Peyer's patch (tissue), 4 donors: ENCODE measurements around the gene KLC1. TPM values are rescaled to one million over a fixed set of nuclear protein-coding genes. Genes with fewer than 3 reads are reported as not detected.

ENCODE experiments used
- DNase-seq, 3 donors: peaks; one replicate each; pipeline ENCODE4 v3.0.0-alpha.2; 2017 to 2019
- H3K27ac ChIP-seq, 4 donors: fragments of 200-600 bp; sonication (generic); one replicate each; pipeline ENCODE4 v1.5.1; 2016 to 2019
- H3K27me3 ChIP-seq, 2 donors: fragments of 200-600 bp; sonication (generic); one replicate each; pipeline ENCODE4 v1.5.1; 2019
- H3K36me3 ChIP-seq, 3 donors: fragments of 200-600 bp; sonication (generic); one replicate each; pipeline ENCODE4 v1.5.1; 2016 to 2019
- H3K4me1 ChIP-seq, 4 donors: fragments of 200-600 bp; sonication (generic); one replicate each; pipeline ENCODE4 v1.5.1; 2016 to 2019
- H3K4me3 ChIP-seq, 4 donors: fragments of 200-600 bp; sonication (generic); 1 replicate in 3 of 4; 2 replicates in 1 of 4; pipeline ENCODE4 v1.5.1; 2016 to 2019; ENCODE audit warnings: mild to moderate bottlenecking in 1 of 4
- H3K9me3 ChIP-seq, 4 donors: fragments of 200-600 bp; sonication (generic); one replicate each; pipeline ENCODE4 v1.5.1; 2016 to 2019; ENCODE audit warnings: mild to moderate bottlenecking in 1 of 4
- POLR2A ChIP-seq, 2 donors: fragments of 450-650 bp; IDR thresholded peaks; one replicate each; pipeline ENCODE4 v1.5.1; 2017; ENCODE audit warnings: antibody characterized with exemption in 2 of 2, mild to moderate bottlenecking in 2 of 2, moderate library complexity in 2 of 2
- total RNA-seq, 4 donors: library from RNA; depleted of rRNA; stranded (reverse); fragments of >200 nt; gene quantifications; one replicate each; pipeline ENCODE4 v1.1.0, GENCODE V29; 2016
- TF ChIP-seq, protein P1 (sequence below), 6 experiments: fragments of 450-650 bp in 4 of 6; fragments of 200-600 bp in 2 of 6; sonication (generic) in 1 of 6; IDR thresholded peaks; one replicate each; pipeline ENCODE4 v1.5.1; 2017 to 2019; ENCODE audit warnings: antibody characterized with exemption in 6 of 6, mild to moderate bottlenecking in 3 of 6, moderate library complexity in 1 of 6

The KLC1 gene
- total RNA-seq, 4 donors from 2014 or later = 125 to 361 (median 270) TPM

DNA sequence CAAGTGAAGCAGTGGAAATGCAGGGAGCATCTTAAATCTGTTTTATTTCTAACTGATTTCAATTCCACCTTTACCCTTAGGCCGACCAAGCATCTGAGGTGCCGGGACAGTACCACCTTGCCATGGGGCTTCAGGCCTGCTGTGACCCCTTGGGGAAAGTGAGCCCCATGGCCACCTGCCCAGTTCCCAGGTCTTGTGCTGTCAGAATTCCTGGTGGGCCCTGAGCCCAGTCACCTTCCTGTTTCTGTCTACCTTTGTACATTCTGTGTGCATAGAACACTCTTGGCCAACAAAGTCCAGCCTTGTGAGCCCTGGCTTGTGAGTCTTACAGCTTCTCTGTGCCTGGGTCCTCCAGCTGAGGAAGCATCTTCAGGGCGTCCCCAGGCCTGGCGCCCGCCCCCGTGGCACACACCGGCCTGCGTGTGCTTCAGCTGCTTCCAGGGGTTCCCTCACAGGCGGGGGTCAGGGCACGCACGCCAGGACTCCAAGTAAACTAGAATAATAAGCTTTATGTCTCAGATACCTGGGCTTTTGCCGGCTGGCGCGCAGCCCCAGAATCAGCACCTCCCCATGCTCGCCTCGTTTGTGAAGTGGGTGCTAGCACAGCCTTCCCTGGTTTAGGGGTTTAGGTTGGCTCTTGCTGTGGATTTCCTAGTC is 96.9 kb downstream of the KLC1 start:
- DNase-seq = no peak
- no peak overlapping the region for H3K4me3 ChIP-seq
- no peak overlapping the region for H3K27ac ChIP-seq
- peaks cover 0 to 29% (median 0%) of the 10 kb centered on the region in 4 donors for H3K4me1 ChIP-seq
- peaks cover 0 to 37% (median 0%) of the 10 kb centered on the region in 3 donors for H3K36me3 ChIP-seq
- no peaks in the 10 kb centered on the region for H3K27me3 ChIP-seq
- H3K9me3 ChIP-seq = no peaks in the 10 kb centered on the region
- no peak for TF ChIP-seq POLR2A (IDR thresholded peaks at IDR 0.05)
- TF ChIP-seq, protein P1, sequence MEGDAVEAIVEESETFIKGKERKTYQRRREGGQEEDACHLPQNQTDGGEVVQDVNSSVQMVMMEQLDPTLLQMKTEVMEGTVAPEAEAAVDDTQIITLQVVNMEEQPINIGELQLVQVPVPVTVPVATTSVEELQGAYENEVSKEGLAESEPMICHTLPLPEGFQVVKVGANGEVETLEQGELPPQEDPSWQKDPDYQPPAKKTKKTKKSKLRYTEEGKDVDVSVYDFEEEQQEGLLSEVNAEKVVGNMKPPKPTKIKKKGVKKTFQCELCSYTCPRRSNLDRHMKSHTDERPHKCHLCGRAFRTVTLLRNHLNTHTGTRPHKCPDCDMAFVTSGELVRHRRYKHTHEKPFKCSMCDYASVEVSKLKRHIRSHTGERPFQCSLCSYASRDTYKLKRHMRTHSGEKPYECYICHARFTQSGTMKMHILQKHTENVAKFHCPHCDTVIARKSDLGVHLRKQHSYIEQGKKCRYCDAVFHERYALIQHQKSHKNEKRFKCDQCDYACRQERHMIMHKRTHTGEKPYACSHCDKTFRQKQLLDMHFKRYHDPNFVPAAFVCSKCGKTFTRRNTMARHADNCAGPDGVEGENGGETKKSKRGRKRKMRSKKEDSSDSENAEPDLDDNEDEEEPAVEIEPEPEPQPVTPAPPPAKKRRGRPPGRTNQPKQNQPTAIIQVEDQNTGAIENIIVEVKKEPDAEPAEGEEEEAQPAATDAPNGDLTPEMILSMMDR (IDR thresholded peaks at IDR 0.05) = no peak

DNA sequence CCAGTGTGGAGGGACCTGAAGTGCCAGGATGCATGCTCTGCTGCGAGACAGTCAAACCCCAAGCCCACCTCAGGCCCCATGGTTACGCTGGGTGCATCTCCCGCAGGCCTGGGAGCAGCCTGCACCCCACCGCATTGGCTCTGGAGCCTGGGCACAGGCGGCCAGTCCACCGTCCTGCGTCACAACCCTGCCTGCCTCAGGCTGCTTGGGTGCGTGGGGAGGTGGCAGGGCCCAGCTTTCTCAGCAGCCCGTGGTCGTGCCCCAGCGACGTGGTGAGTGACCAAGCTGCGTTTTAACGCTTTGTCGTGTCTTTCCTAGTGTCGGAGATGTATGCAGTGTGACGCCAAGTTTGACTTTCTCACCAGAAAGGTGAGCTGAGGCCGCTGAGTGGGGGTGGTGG is 97.5 kb downstream of the KLC1 start:
- Histone ChIP-seq H3K27me3 (no peaks in the 10 kb centered on the region), H3K4me1 (peaks cover 0 to 29% (median 0%) of the 10 kb centered on the region in 4 donors), H3K4me3 (no peak overlapping the region), H3K27ac (no peak overlapping the region), H3K36me3 (peaks cover 0 to 38% (median 0%) of the 10 kb centered on the region in 3 donors), H3K9me3 (no peaks in the 10 kb centered on the region)
- no peak for DNase-seq
- no peak for TF ChIP-seq POLR2A (IDR thresholded peaks at IDR 0.05)
- TF ChIP-seq, protein P1 (IDR thresholded peaks at IDR 0.05) = no peak

DNA sequence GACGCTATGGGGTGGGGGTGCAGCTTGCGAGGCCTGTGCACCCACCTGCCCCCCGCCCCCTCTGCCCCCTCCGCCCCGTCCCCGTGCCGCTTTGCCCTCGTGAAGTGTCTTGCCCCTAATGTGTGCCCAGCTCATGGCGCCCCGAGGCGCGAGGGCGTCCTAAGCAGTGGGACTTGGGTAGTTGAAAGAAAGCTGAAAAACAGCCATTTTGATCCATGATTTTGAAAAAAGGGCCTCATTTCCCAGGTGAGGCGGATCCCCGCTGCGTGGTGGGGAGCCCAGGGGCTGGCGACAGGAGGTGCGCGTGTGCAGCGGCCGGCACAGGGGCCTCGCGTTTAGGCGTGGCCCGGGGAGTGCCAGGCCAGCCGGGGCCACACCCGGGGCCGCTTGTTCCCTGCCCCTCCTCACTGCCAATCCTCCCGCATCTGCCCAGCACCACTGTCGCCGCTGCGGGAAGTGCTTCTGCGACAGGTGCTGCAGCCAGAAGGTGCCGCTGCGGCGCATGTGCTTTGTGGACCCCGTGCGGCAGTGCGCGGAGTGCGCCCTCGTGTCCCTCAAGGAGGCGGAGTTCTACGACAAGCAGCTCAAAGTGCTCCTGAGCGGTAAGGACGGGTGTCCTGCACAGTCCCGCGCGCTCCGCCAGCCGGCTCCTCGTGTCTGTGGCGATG is 98.4 kb downstream of the KLC1 start:
- Histone ChIP-seq H3K36me3 (peaks cover 0 to 48% (median 0%) of the 10 kb centered on the region in 3 donors), H3K9me3 (no peaks in the 10 kb centered on the region), H3K4me3 (no peak overlapping the region), H3K27me3 (no peaks in the 10 kb centered on the region), H3K27ac (no peak overlapping the region), H3K4me1 (peaks cover 0 to 29% (median 0%) of the 10 kb centered on the region in 4 donors)
- DNase-seq = peak in 1 of 3 donors; percentile 83
- TF ChIP-seq, protein P1 (IDR thresholded peaks at IDR 0.05) = peak in 3 of 6 experiments; percentile 46 to 63 (median 50)
- TF ChIP-seq POLR2A (IDR thresholded peaks at IDR 0.05) = no peak

DNA sequence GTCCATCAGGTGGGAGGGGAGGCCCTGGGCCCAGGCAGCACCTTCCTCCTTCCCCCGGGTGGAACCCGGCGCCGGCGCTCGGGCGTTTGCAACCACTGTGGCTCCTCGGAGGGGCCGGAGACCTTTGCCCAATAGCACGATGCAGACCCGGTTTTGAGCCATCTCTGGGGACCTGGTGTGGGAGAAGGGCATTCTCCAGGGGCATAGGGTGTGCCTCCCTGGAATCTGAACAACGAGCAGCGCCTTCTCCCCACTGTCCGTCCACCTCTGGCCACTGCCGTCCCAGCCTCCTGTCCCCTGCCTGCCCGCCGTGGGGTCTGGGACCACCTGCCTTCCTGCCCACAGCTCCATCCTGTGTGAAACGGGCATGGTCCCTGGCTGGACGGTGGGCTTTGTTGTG is 99.1 kb downstream of the KLC1 start:
- Histone ChIP-seq H3K27ac (no peak overlapping the region), H3K9me3 (no peaks in the 10 kb centered on the region), H3K4me1 (peaks cover 0 to 27% (median 0%) of the 10 kb centered on the region in 4 donors), H3K4me3 (no peak overlapping the region), H3K36me3 (peaks cover 0 to 55% (median 0%) of the 10 kb centered on the region in 3 donors), H3K27me3 (no peaks in the 10 kb centered on the region)
- no peak for DNase-seq
- TF ChIP-seq POLR2A (IDR thresholded peaks at IDR 0.05) = no peak
- TF ChIP-seq, protein P1 (IDR thresholded peaks at IDR 0.05) = no peak

DNA sequence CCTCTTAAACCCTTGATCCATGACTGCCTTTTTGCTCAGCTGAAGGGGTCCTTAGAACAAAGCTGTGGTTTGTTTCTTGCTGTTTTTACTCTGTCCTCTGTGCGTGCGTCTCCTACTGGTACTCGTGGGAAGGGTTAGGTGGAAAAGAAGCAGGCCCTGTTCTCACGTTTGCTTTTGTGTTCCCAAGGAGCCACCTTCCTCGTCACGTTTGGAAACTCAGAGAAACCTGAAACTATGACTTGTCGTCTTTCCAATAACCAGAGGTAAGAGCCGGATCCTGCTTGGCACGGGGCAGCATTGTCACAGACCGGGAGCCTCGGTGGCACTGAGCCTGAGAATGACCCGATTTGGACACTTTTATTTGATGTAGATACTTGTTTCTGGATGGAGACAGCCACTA is 99.7 kb downstream of the KLC1 start:
- H3K4me1 ChIP-seq = peaks cover 0 to 21% (median 0%) of the 10 kb centered on the region in 4 donors
- H3K9me3 ChIP-seq = no peaks in the 10 kb centered on the region
- no peak for DNase-seq
- H3K27me3 ChIP-seq = no peaks in the 10 kb centered on the region
- no peak overlapping the region for H3K27ac ChIP-seq
- H3K36me3 ChIP-seq = peaks cover 0 to 59% (median 0%) of the 10 kb centered on the region in 3 donors
- no peak overlapping the region for H3K4me3 ChIP-seq
- TF ChIP-seq, protein P1 (IDR thresholded peaks at IDR 0.05) = no peak
- TF ChIP-seq POLR2A (IDR thresholded peaks at IDR 0.05) = no peak
